ENCODE measurements around the gene TTI1. TPM values are rescaled to one million over a fixed set of nuclear protein-coding genes. Genes with fewer than 3 reads are reported as not detected.

Gene TTI1
- total RNA-seq, 1 donor from 2014 or later, result 51.9 TPM

DNA sequence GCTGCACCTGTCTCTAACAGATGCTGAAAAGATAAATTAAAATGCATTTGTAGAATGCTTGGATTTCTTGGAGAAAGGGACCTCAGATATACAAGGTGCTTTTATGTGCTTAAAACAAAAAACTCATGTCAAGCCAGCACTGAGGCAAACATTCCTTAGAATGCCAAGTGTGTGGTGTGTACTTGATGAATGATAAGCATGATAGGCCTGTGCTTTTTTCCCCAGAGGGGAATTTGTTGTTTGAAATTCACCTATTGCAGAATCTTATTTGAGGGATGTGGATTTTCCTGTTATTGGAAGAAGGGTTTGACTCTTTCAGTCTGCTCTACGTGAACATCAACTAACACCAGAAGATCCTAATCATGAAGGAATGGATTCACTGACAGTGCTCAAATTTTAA is 28.8 kb downstream of the TTI1 start:
- Mint-ChIP-seq H3K4me1 (ENCODE audit: low read depth) (no peaks in the 10 kb centered on the region), H3K27ac (no peak overlapping the region)

DNA sequence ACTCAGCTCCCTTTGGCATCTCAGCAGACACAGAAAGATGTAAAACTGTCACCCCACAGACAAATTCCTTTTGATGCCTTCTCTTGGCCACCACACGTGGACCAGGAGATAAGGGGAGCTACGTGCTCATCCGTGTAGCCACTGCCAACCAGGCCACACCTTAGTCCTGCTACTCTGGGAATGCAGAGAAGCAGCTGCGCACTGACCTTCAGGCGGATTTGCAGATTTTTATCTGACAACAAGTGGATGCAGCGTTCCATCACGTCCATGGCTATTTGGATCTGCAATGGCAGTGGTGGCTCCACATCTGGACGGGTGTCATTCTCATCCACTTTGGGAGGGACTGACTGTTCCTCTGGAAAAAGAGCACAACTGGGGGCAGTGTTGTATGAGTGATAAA is 30.8 kb downstream of the TTI1 start:
- no peaks in the 10 kb centered on the region for H3K4me1 Mint-ChIP-seq (ENCODE audit: low read depth)
- no peak overlapping the region for H3K4me3 Mint-ChIP-seq (ENCODE audit: low read depth)
- H3K36me3 Mint-ChIP-seq (ENCODE audit: insufficient read depth), result peaks cover 18% of the 10 kb centered on the region

More for the DNA sequence above, 28.8 kb downstream of the TTI1 start:
- H3K36me3 Mint-ChIP-seq (ENCODE audit: insufficient read depth), result peaks cover 16% of the 10 kb centered on the region
- TF ChIP-seq, protein P1, sequence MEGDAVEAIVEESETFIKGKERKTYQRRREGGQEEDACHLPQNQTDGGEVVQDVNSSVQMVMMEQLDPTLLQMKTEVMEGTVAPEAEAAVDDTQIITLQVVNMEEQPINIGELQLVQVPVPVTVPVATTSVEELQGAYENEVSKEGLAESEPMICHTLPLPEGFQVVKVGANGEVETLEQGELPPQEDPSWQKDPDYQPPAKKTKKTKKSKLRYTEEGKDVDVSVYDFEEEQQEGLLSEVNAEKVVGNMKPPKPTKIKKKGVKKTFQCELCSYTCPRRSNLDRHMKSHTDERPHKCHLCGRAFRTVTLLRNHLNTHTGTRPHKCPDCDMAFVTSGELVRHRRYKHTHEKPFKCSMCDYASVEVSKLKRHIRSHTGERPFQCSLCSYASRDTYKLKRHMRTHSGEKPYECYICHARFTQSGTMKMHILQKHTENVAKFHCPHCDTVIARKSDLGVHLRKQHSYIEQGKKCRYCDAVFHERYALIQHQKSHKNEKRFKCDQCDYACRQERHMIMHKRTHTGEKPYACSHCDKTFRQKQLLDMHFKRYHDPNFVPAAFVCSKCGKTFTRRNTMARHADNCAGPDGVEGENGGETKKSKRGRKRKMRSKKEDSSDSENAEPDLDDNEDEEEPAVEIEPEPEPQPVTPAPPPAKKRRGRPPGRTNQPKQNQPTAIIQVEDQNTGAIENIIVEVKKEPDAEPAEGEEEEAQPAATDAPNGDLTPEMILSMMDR (IDR thresholded peaks at IDR 0.05; ENCODE audit: unreplicated experiment), result no peak
- H3K27me3 Mint-ChIP-seq, result no peaks in the 10 kb centered on the region
- H3K4me3 Mint-ChIP-seq (ENCODE audit: low read depth), result no peak overlapping the region
- H3K9me3 Mint-ChIP-seq (ENCODE audit: low read depth), result no peaks in the 10 kb centered on the region
- no peak for DNase-seq (ENCODE audit: low spot score, unreplicated experiment)

DNA sequence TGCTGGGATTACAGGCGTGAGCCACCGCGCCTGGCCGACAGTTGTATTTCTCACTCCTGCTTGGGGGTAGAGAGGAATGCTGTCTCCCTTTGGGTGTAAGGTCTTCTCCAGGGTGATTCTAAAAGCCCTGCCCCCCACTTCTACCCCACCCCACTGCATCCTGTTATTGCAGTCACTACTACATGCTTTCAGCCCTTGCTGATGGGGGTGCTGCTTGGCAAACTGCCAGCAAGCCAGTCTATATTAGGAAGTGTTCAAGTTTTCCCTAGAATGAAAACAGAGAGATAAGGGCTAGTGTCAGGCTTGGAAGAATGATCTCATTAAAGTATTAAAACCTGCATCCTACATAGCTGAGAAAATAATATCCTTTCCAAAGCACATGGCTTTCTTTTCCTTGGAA is 31.3 kb downstream of the TTI1 start:
- no peak overlapping the region for H3K4me3 Mint-ChIP-seq (ENCODE audit: low read depth)
- no peaks in the 10 kb centered on the region for H3K9me3 Mint-ChIP-seq (ENCODE audit: low read depth)
- DNase-seq (ENCODE audit: low spot score, unreplicated experiment), result no peak
- H3K27me3 Mint-ChIP-seq, result no peaks in the 10 kb centered on the region
- H3K4me1 Mint-ChIP-seq (ENCODE audit: low read depth), result no peaks in the 10 kb centered on the region
- no peak overlapping the region for H3K27ac Mint-ChIP-seq
- H3K36me3 Mint-ChIP-seq (ENCODE audit: insufficient read depth), result peaks cover 21% of the 10 kb centered on the region
- TF ChIP-seq, protein P1 (IDR thresholded peaks at IDR 0.05; ENCODE audit: unreplicated experiment), result no peak

More for the DNA sequence above, 30.8 kb downstream of the TTI1 start:
- H3K9me3 Mint-ChIP-seq (ENCODE audit: low read depth), result no peaks in the 10 kb centered on the region
- H3K27me3 Mint-ChIP-seq, result no peaks in the 10 kb centered on the region
- DNase-seq (ENCODE audit: low spot score, unreplicated experiment), result no peak
- TF ChIP-seq, protein P1 (IDR thresholded peaks at IDR 0.05; ENCODE audit: unreplicated experiment), result no peak
- H3K27ac Mint-ChIP-seq, result no peak overlapping the region

DNA sequence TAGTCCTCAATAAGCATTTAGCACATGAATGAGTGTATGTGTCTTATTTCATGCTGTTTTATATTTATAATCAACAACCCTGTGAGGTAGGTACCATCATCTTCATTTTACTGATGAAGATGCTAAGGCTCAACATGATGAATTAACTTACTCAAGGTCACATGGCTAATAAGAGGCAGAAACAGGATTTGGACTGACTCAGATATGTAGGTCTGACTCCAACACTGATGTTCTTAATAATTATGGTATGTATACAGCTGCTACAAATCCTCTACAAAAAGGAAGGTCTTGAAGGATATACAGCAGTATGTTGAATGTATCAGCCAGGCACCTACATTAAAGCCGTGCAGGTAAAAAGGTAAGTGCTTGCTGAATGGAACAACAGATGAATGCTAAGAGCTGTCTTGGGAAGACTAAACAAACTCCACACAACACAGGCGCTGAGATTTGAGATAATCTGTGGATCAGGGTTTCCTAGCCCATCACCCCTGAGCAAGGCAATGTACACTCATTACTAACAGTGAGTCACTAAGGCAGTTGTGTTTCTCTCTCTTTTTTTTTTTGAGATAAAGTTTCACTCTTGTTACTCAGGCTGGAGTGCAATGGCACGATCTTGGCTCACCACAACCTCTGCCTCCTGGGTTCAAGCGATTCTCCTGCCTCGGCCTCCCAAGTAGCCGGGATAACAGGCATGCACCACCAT is 31.9 kb downstream of the TTI1 start:
- Mint-ChIP-seq H3K36me3 (ENCODE audit: insufficient read depth) (peaks cover 22% of the 10 kb centered on the region), H3K9me3 (ENCODE audit: low read depth) (no peaks in the 10 kb centered on the region), H3K4me1 (ENCODE audit: low read depth) (no peaks in the 10 kb centered on the region), H3K4me3 (ENCODE audit: low read depth) (no peak overlapping the region), H3K27me3 (no peaks in the 10 kb centered on the region), H3K27ac (no peak overlapping the region)
- no peak for DNase-seq (ENCODE audit: low spot score, unreplicated experiment)
- TF ChIP-seq, protein P1 (IDR thresholded peaks at IDR 0.05; ENCODE audit: unreplicated experiment), result no peak

DNA sequence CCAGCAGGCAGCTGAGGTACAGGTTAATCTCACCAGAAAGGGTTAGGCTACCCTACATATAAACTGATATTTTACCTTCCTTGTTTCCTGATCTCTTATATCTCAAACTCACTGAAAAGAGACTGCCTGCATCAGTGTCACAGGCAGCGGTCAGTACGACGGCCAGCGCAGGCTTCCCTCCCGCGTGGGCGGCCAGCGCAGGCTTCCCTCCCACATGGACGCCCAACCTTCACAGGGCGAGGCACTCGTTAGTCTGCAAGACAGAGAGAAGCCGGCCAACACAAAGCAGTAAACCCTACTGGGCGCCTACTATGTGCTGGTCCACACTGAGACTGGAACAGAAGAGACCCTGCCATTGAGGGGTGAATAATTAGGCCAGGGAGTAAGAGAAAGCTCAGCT is 33.0 kb downstream of the TTI1 start:
- no peaks in the 10 kb centered on the region for H3K9me3 Mint-ChIP-seq (ENCODE audit: low read depth)
- no peak overlapping the region for H3K27ac Mint-ChIP-seq
- DNase-seq (ENCODE audit: low spot score, unreplicated experiment), result no peak
- H3K4me3 Mint-ChIP-seq (ENCODE audit: low read depth), result no peak overlapping the region
- no peaks in the 10 kb centered on the region for H3K27me3 Mint-ChIP-seq
- H3K36me3 Mint-ChIP-seq (ENCODE audit: insufficient read depth), result peaks cover 23% of the 10 kb centered on the region
- TF ChIP-seq, protein P1 (IDR thresholded peaks at IDR 0.05; ENCODE audit: unreplicated experiment), result no peak
- no peaks in the 10 kb centered on the region for H3K4me1 Mint-ChIP-seq (ENCODE audit: low read depth)

All from progenitor cell of endocrine pancreas (in vitro differentiated cells).